B cell (primary cell): ENCODE data around the gene DPCD. TPM values are rescaled to one million over a fixed set of nuclear protein-coding genes. Genes with fewer than 3 reads are reported as not detected.

Experiments
- ATAC-seq: fragments of 200-7000 bp; cut with Tn5 transposase; one replicate; pipeline ENCODE4 v1.10.0; 2021; ENCODE audit warnings: low read depth, mild to moderate bottlenecking, moderate number of reproducible peaks, moderate library complexity
- CTCF ChIA-PET: fragments of 350-600 bp; sonication (Branson Sonifier 250); formaldehyde crosslinking; loops from one replicate; lab custom pipeline; 2021; ENCODE audit warnings: antibody characterized with exemption, inconsistent platforms; lab: Charles Lee
- POLR2A ChIA-PET: fragments of 350-600 bp; sonication (Branson Sonifier 250); formaldehyde crosslinking; loops from one replicate; lab custom pipeline; 2021; ENCODE audit warnings: antibody characterized with exemption; lab: Charles Lee
- DNase-seq: peaks from one replicate; pipeline ENCODE4 v3.0.0; 2013
- H2AFZ ChIP-seq: 2 replicates; pipeline ENCODE4 v1.6.1; 2012; ENCODE audit warnings: mild to moderate bottlenecking, low read depth, low read length; ENCODE audit not compliant: insufficient read depth, poor library complexity, severe bottlenecking
- H3K27ac ChIP-seq, 2 donors: 1 replicate in 1 of 2; 2 replicates in 1 of 2; pipeline ENCODE4 v1.5.1; 2012 to 2013; ENCODE audit warnings: low read length in 2 of 2, mild to moderate bottlenecking in 2 of 2, moderate library complexity in 1 of 2
- H3K27me3 ChIP-seq, 4 experiments: fragments of 200-600 bp in 1 of 4; sonication (generic) in 1 of 4; replicated peaks in 1 of 4; 1 replicate in 2 of 4; 2 replicates in 2 of 4; pipeline versions ENCODE4 v1.6.1 to v1.7.0; 2013 to 2016; ENCODE audit warnings: low read length in 3 of 4, mild to moderate bottlenecking in 2 of 4, mixed read lengths in 1 of 4, moderate library complexity in 1 of 4; ENCODE audit not compliant: insufficient read depth in 4 of 4, control insufficient read depth in 3 of 4; ENCODE audit errors: control extremely low read depth in 1 of 4
- H3K36me3 ChIP-seq, 2 experiments: replicated peaks in 1 of 2; 1 replicate in 1 of 2; 2 replicates in 1 of 2; pipeline versions ENCODE4 v1.6.1 to v1.7.1; 2013; ENCODE audit warnings: low read length in 1 of 2; ENCODE audit not compliant: insufficient read depth in 2 of 2, control insufficient read depth in 1 of 2; ENCODE audit errors: control extremely low read depth in 1 of 2, extremely low read depth in 1 of 2
- H3K4me1 ChIP-seq, 2 donors: fragments of 200-600 bp in 1 of 2; sonication (generic) in 1 of 2; 1 replicate in 1 of 2; 2 replicates in 1 of 2; pipeline versions ENCODE4 v1.5.1 to v1.6.1; 2013 to 2017; ENCODE audit warnings: low read length in 2 of 2; ENCODE audit not compliant: control insufficient read depth in 2 of 2, insufficient read depth in 2 of 2
- H3K4me2 ChIP-seq: replicated peaks from 2 replicates; pipeline ENCODE3; 2012; ENCODE audit warnings: mild to moderate bottlenecking, low read depth, low read length; ENCODE audit not compliant: poor library complexity, severe bottlenecking
- H3K4me3 ChIP-seq, 5 experiments: fragments of 200-600 bp in 1 of 5; sonication (generic) in 1 of 5; 1 replicate in 3 of 5; 2 replicates in 2 of 5; pipeline versions ENCODE4 v1.5.1 to v1.7.0; 2011 to 2016; ENCODE audit warnings: low read length in 4 of 5, mild to moderate bottlenecking in 4 of 5, low read depth in 2 of 5, control low read depth in 1 of 5, moderate library complexity in 1 of 5; ENCODE audit not compliant: insufficient read depth in 1 of 5; ENCODE audit errors: control extremely low read depth in 1 of 5, extremely low read depth in 1 of 5
- H3K79me2 ChIP-seq: fragments of 200-600 bp; sonication (generic); one replicate; pipeline ENCODE4 v1.6.0; 2016; ENCODE audit warnings: low read length; ENCODE audit not compliant: control insufficient read depth, insufficient read depth
- H3K9ac ChIP-seq: fragments of 200-600 bp; sonication (generic); 2 replicates; pipeline ENCODE4 v1.6.1; 2017; ENCODE audit warnings: mild to moderate bottlenecking, low read length, moderate library complexity
- H3K9me3 ChIP-seq, 3 donors: one replicate each; pipeline versions ENCODE4 v1.6.1 to v1.7.1; 2013; ENCODE audit warnings: low read length in 2 of 3; ENCODE audit not compliant: control insufficient read depth in 2 of 3, insufficient read depth in 1 of 3; ENCODE audit errors: control extremely low read depth in 1 of 3
- H4K20me1 ChIP-seq: 2 replicates; pipeline ENCODE4 v1.6.0; 2012; ENCODE audit warnings: mild to moderate bottlenecking, low read length; ENCODE audit not compliant: insufficient read depth, control insufficient read depth, poor library complexity, severe bottlenecking
- H3K27ac Mint-ChIP-seq: one replicate; pipeline ENCODE4 v1.8.0; 2021; ENCODE audit warnings: mixed read lengths
- H3K27me3 Mint-ChIP-seq: one replicate; pipeline ENCODE4 v1.8.0; 2021; ENCODE audit warnings: mixed read lengths
- H3K4me1 Mint-ChIP-seq: one replicate; pipeline ENCODE4 v1.8.0; 2021; ENCODE audit warnings: mixed read lengths
- H3K4me3 Mint-ChIP-seq: one replicate; pipeline ENCODE4 v1.8.0; 2021; ENCODE audit warnings: mixed read lengths
- H3K9me3 Mint-ChIP-seq: one replicate; pipeline ENCODE4 v1.8.0; 2022; ENCODE audit warnings: mixed read lengths; ENCODE audit not compliant: insufficient read depth
- EZH2 ChIP-seq: IDR thresholded peaks from 2 replicates; pipeline ENCODE4 v1.6.1; 2012; ENCODE audit warnings: borderline replicate concordance, low read depth, mild to moderate bottlenecking, moderate library complexity, low read length; ENCODE audit not compliant: insufficient read depth, poor library complexity, severe bottlenecking
- WGBS: methylation state at CpG from one replicate; pipeline ENCODE4 v1.1.5; 2013; ENCODE audit warnings: missing lambda C conversion rate; ENCODE audit not compliant: insufficient coverage; 5-methylcytosine and 5-hydroxymethylcytosine counted together
- intact Hi-C: fragments of 100-400 bp; cut with micrococcal nuclease; formaldehyde crosslinking; loops from one replicate; pipeline ENCODE4 v1.10.0; 2022
- polyA plus RNA-seq: library from polyadenylated mRNA; depleted of rRNA; stranded (reverse); fragments of >200 nt; gene quantifications from 2 replicates; pipeline ENCODE4 v1.2.3, GENCODE V29; 2012
- total RNA-seq, 2 donors: library from RNA; stranded (reverse); fragments of 120-200 nt in 1 of 2; gene quantifications; 1 replicate in 1 of 2; 2 replicates in 1 of 2; pipeline versions ENCODE4 v1.2.3 to v1.2.4, GENCODE V29; 2013 to 2022
- TF ChIP-seq, protein P1 (sequence below): fragments of 200-600 bp; IDR thresholded peaks from one replicate; pipeline ENCODE4 v1.8.0; 2022; ENCODE audit warnings: antibody characterized with exemption, mild to moderate bottlenecking

Gene DPCD
- total and polyA plus RNA-seq, 2 donors (not counting 1 experiment from before 2014, with no cell fraction given), result 0.88 to 2.2 TPM

DNA sequence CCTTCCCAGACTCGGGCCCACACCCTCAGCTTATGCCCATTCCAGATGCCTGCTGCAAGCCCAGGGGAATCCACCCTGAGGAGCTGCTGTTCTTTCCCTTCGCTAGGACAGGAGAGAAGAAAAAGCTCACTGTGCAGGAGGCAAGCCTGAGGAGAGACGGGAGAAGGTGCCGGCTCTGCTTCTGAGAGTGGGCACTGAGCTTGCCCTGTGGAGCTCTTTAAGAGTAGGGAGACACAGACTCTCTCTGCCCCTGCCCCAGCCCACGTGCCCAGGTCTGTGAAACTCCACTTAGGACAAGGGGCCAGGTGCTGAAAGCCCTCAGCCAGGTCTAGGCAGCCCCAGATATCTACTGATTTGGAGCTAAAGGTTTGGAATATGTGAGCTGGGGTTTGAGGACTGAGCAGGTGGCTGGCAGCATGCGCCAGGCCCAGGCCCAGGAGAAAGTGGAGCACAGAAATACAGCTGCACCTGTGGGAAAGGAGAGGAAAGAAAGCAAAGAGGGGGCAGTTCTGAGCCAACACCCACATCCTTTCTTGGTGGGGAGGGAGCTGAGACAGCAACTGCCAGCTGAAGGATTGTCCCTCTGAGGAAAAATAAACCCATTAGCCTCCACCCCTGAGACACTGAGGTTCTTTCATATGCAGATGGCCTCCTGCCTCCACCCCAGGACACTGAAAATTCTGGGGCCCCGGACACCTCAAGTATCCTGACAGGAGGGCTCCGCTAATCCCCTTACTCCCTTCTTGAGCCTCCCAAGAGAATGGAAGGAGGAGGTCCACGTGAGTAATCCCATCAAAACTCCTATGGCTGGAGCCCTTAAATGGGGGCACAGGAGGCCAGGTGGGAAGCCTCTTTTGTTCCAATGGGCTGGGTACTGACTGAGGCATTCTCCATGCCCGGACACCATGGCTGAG, 7.4 kb upstream of the DPCD start:
- no peaks in the 10 kb centered on the region for H3K4me1 Mint-ChIP-seq
- H4K20me1 ChIP-seq, result no peaks in the 10 kb centered on the region
- no peaks in the 10 kb centered on the region for H3K9me3 Mint-ChIP-seq
- no peak overlapping the region for H3K4me2 ChIP-seq
- no peak overlapping the region for H3K27ac Mint-ChIP-seq
- no peak for TF ChIP-seq EZH2
- TF ChIP-seq, protein P1, sequence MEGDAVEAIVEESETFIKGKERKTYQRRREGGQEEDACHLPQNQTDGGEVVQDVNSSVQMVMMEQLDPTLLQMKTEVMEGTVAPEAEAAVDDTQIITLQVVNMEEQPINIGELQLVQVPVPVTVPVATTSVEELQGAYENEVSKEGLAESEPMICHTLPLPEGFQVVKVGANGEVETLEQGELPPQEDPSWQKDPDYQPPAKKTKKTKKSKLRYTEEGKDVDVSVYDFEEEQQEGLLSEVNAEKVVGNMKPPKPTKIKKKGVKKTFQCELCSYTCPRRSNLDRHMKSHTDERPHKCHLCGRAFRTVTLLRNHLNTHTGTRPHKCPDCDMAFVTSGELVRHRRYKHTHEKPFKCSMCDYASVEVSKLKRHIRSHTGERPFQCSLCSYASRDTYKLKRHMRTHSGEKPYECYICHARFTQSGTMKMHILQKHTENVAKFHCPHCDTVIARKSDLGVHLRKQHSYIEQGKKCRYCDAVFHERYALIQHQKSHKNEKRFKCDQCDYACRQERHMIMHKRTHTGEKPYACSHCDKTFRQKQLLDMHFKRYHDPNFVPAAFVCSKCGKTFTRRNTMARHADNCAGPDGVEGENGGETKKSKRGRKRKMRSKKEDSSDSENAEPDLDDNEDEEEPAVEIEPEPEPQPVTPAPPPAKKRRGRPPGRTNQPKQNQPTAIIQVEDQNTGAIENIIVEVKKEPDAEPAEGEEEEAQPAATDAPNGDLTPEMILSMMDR, result no peak
- H2AFZ ChIP-seq, result no peak overlapping the region
- H3K27ac ChIP-seq, result no peak overlapping the region
- ChIA-PET CTCF (interaction anchor here (0.7 to 2.7 kb wide), 2 partner anchors 11 to 50 kb away, joined by 6 to 11 read pairs; no protein-coding TSS in a partner anchor), POLR2A (no interaction called here)
- H3K4me3 Mint-ChIP-seq, result no peak overlapping the region
- H3K27me3 ChIP-seq, result no peaks in the 10 kb centered on the region
- H3K9me3 ChIP-seq, result no peaks in the 10 kb centered on the region
- intact Hi-C loops, result no loop called here
- ATAC-seq (no peak), DNase-seq (no peak)
- 93% methylated on average over 6 of the region's 10 CpGs for WGBS
- no peak overlapping the region for H3K9ac ChIP-seq
- H3K79me2 ChIP-seq, result peaks cover 2% of the 10 kb centered on the region
- no peaks in the 10 kb centered on the region for H3K4me1 ChIP-seq
- H3K4me3 ChIP-seq, result no peak overlapping the region
- no peaks in the 10 kb centered on the region for H3K27me3 Mint-ChIP-seq
- peaks cover 2 to 35% of the 10 kb centered on the region in 2 experiments for H3K36me3 ChIP-seq

DNA sequence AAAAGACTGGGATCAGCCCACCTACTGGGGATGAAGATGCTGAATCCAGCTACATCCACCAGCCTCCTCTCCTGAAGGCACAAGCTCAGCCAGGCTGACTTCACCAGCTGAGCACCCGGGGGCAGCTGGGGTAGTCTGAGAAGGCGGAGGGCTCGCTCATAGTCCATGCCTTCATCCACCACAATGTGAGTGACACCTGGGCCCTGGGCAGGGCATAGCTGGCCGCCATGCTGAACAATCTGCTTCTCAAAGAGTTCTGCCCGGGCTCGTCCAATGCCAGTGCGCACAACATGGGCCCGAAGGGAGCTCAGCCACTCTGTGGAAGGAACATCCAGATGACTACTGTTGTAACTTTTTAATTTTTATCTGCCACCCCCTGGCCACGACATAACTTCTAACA, 2.3 kb upstream of the DPCD start:
- ChIA-PET CTCF (interaction anchor here (1.1 kb wide), 1 partner anchor 15 kb away, joined by 4 read pairs; no protein-coding TSS in a partner anchor), POLR2A (no interaction called here)
- DNase-seq (no peak), ATAC-seq (no peak)
- Mint-ChIP-seq H3K4me1 (peaks cover 21% of the 10 kb centered on the region), H3K4me3 (peak overlapping the region; percentile 49), H3K27me3 (no peaks in the 10 kb centered on the region), H3K9me3 (no peaks in the 10 kb centered on the region), H3K27ac (no peak overlapping the region)
- peaks cover 2 to 18% of the 10 kb centered on the region in 2 experiments for H3K36me3 ChIP-seq
- H4K20me1 ChIP-seq, result no peaks in the 10 kb centered on the region
- H3K4me2 ChIP-seq, result no peak overlapping the region
- no peaks in the 10 kb centered on the region for H3K9me3 ChIP-seq
- H3K79me2 ChIP-seq, result peaks cover 17% of the 10 kb centered on the region
- H3K27ac ChIP-seq, result no peak overlapping the region
- TF ChIP-seq, protein P1, result no peak
- no peak for TF ChIP-seq EZH2
- H2AFZ ChIP-seq, result no peak overlapping the region
- H3K4me1 ChIP-seq, result peaks cover 15 to 19% of the 10 kb centered on the region in 2 donors
- H3K4me3 ChIP-seq, result no peak overlapping the region
- H3K9ac ChIP-seq, result no peak overlapping the region
- intact Hi-C loops, result loop anchor here (5.0 kb wide), 2 partner anchors 106 to 196 kb away; partner anchors contain the start of gene NPM3
- no peaks in the 10 kb centered on the region for H3K27me3 ChIP-seq
- WGBS, result 90% methylated on average over 9 of the region's 9 CpGs
